Ectodermal cell (in vitro differentiated cells): ENCODE data around the gene MAPKAP1.

Experiments
- H3K27ac ChIP-seq: 2 replicates; pipeline ENCODE4 v1.7.0; 2013; ENCODE audit warnings: mild to moderate bottlenecking, low read depth, low read length; ENCODE audit not compliant: insufficient read depth, poor library complexity, severe bottlenecking
- H3K27me3 ChIP-seq: 2 replicates; pipeline ENCODE4 v1.7.0; 2013; ENCODE audit warnings: mild to moderate bottlenecking, low read length; ENCODE audit not compliant: insufficient read depth, control insufficient read depth, poor library complexity, severe bottlenecking
- H3K36me3 ChIP-seq: one replicate; pipeline ENCODE4 v1.7.0; 2013; ENCODE audit warnings: low read length; ENCODE audit not compliant: control insufficient read depth, insufficient read depth
- H3K4me1 ChIP-seq: one replicate; pipeline ENCODE4 v1.7.0; 2013; ENCODE audit warnings: low read length; ENCODE audit not compliant: control insufficient read depth, insufficient read depth
- H3K4me3 ChIP-seq: 2 replicates; pipeline ENCODE4 v1.7.0; 2013; ENCODE audit warnings: low read depth, low read length, control low read depth; ENCODE audit not compliant: insufficient read depth
- H3K9me3 ChIP-seq: 2 replicates; pipeline ENCODE4 v1.7.0; 2013; ENCODE audit warnings: mild to moderate bottlenecking, low read length, moderate library complexity; ENCODE audit not compliant: control insufficient read depth
- WGBS, 2 experiments: methylation state at CpG; one replicate each; pipeline ENCODE4 v1.1.7; 2013; ENCODE audit warnings: missing lambda C conversion rate in 2 of 2; 5-methylcytosine and 5-hydroxymethylcytosine counted together

MAPKAP1 gene

DNA sequence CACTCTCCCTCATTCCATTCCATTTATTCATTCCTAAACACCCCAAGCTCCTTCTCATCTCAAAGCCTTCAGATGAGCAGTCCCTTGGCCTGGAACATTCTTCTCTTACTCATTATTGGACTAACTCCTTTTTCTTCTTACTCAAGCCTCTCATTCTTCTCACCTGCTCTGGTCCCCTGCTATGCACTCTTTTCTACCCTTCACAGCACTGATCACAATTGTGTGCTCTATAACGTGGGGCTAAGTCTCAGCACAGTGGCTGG lies 212.4 kb downstream of the MAPKAP1 start:
- no peaks in the 10 kb centered on the region for H3K36me3 ChIP-seq
- 74 to 100% methylated on average over 1 of the region's 1 CpG for WGBS, 2 experiments

DNA sequence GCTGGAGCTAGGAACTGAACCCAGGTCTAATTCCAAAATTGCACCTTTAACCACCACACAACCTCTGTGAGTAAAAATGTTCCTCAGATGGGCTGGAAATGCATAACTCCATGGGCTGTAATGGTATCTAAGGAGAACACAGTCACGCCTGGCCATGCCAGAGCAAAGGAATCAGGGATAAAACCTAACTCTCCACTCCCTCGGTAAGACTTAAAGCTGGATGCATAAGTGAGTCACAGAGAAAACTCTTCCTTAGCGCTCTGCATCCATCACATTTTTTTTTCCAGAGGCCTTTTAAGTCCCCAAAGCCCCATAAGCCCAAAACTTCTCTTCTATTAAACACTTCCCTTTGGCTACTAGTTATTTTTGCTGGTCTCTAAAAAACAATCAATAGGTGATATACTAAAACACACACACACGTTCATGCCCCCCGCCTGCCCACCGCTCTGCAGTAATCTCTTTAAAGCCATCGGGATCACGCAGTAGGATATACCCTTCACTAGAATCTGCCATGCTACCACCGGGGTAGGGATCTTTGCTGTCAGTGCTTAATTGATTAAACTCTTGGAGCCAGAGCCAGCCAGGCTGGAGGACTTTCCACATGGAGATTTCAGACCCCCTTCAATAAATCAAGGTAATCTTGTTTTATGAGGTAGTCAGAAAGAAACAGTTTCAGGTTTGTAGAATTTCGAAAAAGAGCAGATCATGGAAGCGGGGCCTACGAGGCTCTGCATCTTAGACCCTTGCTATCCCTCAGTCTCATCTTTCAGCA lies 212.9 kb downstream of the MAPKAP1 start:
- Histone ChIP-seq H3K27me3 (no peaks in the 10 kb centered on the region), H3K9me3 (no peaks in the 10 kb centered on the region), H3K36me3 (no peaks in the 10 kb centered on the region), H3K4me1 (peaks cover 4% of the 10 kb centered on the region), H3K27ac (no peak overlapping the region), H3K4me3 (no peak overlapping the region)
- 92 to 93% methylated on average over 12 of the region's 12 CpGs for WGBS, 2 experiments

More for the DNA sequence above, 212.4 kb downstream of the MAPKAP1 start:
- Histone ChIP-seq H3K4me3 (no peak overlapping the region), H3K27ac (no peak overlapping the region), H3K27me3 (no peaks in the 10 kb centered on the region), H3K9me3 (no peaks in the 10 kb centered on the region), H3K4me1 (peaks cover 4% of the 10 kb centered on the region)

GRCh38 chr9:125493384-125493783 lies 213.6 kb downstream of the MAPKAP1 start:
- no peak overlapping the region for H3K4me3 ChIP-seq
- no peak overlapping the region for H3K27ac ChIP-seq
- H3K4me1 ChIP-seq, result peaks cover 4% of the 10 kb centered on the region
- no peaks in the 10 kb centered on the region for H3K27me3 ChIP-seq
- no peaks in the 10 kb centered on the region for H3K9me3 ChIP-seq
- H3K36me3 ChIP-seq, result no peaks in the 10 kb centered on the region
- 92 to 96% methylated on average over 5 of the region's 5 CpGs for WGBS, 2 experiments

DNA sequence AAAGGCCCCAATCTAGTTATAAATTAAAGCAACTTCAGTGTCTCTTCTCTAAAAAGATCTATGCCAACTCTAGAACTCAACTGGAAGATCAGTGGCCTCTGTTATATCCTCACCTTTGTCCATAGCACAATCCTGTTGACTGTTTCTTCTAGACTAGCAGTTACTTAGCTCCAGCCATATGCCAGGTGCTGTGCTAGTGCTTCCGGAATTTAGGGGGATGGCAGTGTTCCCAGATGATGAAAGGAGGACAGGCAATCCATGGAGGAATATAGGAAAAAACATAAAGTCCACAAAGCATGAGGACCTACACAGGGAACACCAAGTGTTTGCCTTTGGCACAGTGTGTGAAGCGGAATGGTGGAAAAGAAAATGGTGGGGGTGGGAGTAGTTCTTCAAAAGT lies 214.3 kb downstream of the MAPKAP1 start:
- H3K27ac ChIP-seq, result no peak overlapping the region
- H3K4me3 ChIP-seq, result no peak overlapping the region
- no peaks in the 10 kb centered on the region for H3K36me3 ChIP-seq
- 94 to 97% methylated on average over 2 of the region's 2 CpGs for WGBS, 2 experiments
- H3K4me1 ChIP-seq, result peaks cover 4% of the 10 kb centered on the region
- no peaks in the 10 kb centered on the region for H3K9me3 ChIP-seq
- no peaks in the 10 kb centered on the region for H3K27me3 ChIP-seq

- Histone ChIP-seq H3K4me1 (peaks cover 9% of the 10 kb centered on the region), H3K36me3 (no peaks in the 10 kb centered on the region), H3K27ac (no peak overlapping the region), H3K9me3 (no peaks in the 10 kb centered on the region), H3K4me3 (no peak overlapping the region), H3K27me3 (no peaks in the 10 kb centered on the region)
- WGBS, 2 experiments, result 82 to 90% methylated on average over 2 of the region's 2 CpGs
Observed at GRCh38 chr9:125487842-125488241, 219.2 kb downstream of the MAPKAP1 start.

GRCh38 chr9:125486576-125486975 lies 220.4 kb downstream of the MAPKAP1 start:
- Histone ChIP-seq H3K36me3 (no peaks in the 10 kb centered on the region), H3K9me3 (no peaks in the 10 kb centered on the region), H3K4me3 (no peak overlapping the region), H3K4me1 (peaks cover 9% of the 10 kb centered on the region), H3K27me3 (no peaks in the 10 kb centered on the region), H3K27ac (no peak overlapping the region)
- 85% methylated on average over 5 of the region's 5 CpGs for WGBS, 2 experiments

DNA sequence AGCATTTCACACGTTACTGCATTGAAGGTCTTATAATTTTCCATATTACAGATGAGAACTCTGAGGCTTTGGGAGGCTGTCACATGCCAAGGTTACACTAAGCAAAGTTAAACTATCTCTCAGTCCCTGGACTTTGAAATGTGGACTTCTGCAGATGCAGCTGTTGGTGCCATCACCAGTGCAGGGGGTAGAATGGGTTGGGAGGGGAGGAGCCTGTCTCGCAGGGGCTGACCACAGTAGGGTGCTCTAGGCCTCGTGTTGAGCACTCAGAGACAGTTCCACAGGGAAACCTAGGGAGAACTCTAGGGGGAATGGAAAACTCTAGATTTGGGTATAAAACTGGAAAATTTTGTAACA lies 220.9 kb downstream of the MAPKAP1 start:
- no peak overlapping the region for H3K27ac ChIP-seq
- H3K36me3 ChIP-seq, result no peaks in the 10 kb centered on the region
- 67 to 71% methylated on average over 3 of the region's 3 CpGs for WGBS, 2 experiments
- no peaks in the 10 kb centered on the region for H3K27me3 ChIP-seq
- peaks cover 9% of the 10 kb centered on the region for H3K4me1 ChIP-seq
- no peak overlapping the region for H3K4me3 ChIP-seq
- H3K9me3 ChIP-seq, result no peaks in the 10 kb centered on the region

DNA sequence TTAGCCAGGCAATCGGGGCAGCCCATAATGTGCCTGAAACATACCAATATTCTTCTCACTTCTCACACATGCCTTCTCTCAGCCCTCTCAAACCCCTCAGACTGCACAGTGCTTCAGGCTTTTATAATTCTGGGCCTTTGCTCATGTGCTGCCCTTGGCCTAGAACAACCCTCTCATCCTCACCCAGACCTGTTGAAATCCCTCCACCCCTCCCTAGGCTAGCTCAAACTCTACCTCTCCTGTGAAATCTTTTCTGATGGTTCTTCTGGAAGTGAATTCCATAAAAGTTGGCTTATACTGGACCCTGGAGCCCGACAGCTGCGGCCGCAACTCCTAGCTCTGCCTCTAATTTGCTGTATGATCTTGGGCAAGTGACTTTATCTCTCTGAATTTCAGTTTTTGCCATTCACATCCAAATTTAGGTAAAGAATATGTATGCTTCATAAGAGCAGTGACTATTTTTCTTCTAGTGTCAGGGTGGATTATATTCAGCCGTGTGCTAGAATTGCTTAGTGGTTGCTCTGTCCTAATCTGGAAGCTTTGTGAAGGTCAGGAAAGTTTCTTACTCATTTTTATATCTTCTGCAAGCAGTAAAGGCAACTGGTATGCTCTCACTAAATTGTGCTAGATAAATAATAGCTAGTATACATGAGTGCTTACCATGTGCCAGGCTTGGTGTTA lies 221.4 kb downstream of the MAPKAP1 start:
- Histone ChIP-seq H3K4me3 (no peak overlapping the region), H3K4me1 (peaks cover 9% of the 10 kb centered on the region), H3K36me3 (no peaks in the 10 kb centered on the region), H3K9me3 (no peaks in the 10 kb centered on the region), H3K27me3 (no peaks in the 10 kb centered on the region), H3K27ac (no peak overlapping the region)
- 93 to 96% methylated on average over 5 of the region's 5 CpGs for WGBS, 2 experiments

DNA sequence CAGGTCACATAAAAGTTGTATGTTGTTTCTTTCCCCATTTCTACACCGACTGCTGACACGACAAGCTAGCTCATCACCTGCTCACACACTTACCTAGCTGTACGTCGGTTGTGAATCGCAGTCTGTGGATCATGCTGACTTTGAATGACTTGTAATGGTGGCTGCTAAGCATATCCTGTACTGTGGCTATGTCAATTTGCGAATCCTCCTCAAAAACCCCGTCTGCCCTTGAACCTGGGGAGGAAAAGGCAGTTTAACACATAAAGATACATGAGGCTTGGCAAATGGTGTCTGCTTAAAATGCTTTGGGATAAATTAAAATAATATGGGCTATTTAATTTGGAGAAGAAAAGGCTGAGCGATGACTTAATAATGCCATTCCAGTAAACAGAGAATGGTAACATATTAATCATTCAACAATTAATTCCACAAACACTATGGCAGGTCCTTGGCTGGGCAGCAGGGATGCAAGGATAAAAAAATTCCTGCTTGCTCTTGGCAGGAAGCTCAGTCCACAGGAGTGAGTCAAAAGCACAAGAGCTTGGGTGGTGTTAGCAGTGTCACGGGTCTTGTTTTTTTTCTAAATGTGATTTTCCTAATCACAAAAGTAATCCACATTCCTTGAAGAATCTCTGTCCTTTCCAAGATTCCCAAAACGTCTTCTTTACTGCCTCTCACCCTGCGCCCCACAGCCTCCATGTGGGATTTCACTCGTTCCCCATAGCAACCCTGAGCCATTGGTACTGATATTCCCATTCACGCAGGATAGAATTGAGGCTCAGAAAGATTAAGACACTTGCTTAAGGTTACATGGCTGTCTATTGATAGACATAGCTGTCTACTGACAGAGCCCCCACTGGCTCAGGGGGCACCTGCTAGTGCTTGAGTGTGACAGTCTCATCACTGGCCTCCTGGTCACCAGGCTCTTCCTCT lies 222.4 kb downstream of the MAPKAP1 start:
- Histone ChIP-seq H3K4me3 (no peak overlapping the region), H3K27ac (no peak overlapping the region), H3K27me3 (no peaks in the 10 kb centered on the region), H3K9me3 (no peaks in the 10 kb centered on the region), H3K4me1 (peaks cover 13% of the 10 kb centered on the region), H3K36me3 (no peaks in the 10 kb centered on the region)
- WGBS, 2 experiments, result 95 to 96% methylated on average over 12 to 13 of the region's 13 CpGs

- Histone ChIP-seq H3K27me3 (no peaks in the 10 kb centered on the region), H3K9me3 (no peaks in the 10 kb centered on the region), H3K27ac (no peak overlapping the region), H3K4me1 (peaks cover 13% of the 10 kb centered on the region), H3K36me3 (no peaks in the 10 kb centered on the region), H3K4me3 (no peak overlapping the region)
- 90 to 95% methylated on average over 2 of the region's 2 CpGs for WGBS, 2 experiments
Observed at GRCh38 chr9:125483697-125484096, 223.3 kb downstream of the MAPKAP1 start.
